GM18909 (cell line): ENCODE results near the gene ORC3.
"Not testable (repeated sequence)": the region's sequence is repeated elsewhere in the genome, so short reads cannot be mapped to it uniquely, and the experiment has no call there.

Experiments used
- ATAC-seq: cut with Tn5 transposase; IDR thresholded peaks from one replicate; pipeline ENCODE4 v1.9.1; 2021; ENCODE audit warnings: mild to moderate bottlenecking; ENCODE audit not compliant: unreplicated experiment, poor library complexity

ORC3 gene

DNA sequence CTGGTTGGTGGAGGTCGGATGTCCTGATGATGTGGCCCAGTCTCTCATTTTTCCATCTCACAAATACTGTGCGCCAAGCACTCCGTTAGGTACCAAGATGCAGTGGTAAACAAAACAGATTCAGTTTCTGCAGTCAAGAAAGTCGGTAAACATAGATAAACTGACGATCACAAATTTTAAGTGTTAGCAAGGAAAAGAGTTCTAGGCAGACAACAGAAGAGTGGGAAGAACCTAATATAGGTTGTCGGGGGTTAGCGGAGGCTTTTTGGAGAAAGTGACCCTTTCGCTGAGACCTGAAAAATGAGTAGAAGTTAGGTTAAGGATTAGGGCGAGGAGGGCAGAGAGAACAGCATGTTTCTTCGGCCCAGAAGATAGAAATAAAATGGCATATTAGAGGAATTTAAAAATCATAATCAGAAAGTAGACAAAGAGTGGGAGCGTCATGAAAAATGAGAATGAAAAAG lies 514 bp downstream of the ORC3 start:
- ATAC-seq, result no peak

DNA sequence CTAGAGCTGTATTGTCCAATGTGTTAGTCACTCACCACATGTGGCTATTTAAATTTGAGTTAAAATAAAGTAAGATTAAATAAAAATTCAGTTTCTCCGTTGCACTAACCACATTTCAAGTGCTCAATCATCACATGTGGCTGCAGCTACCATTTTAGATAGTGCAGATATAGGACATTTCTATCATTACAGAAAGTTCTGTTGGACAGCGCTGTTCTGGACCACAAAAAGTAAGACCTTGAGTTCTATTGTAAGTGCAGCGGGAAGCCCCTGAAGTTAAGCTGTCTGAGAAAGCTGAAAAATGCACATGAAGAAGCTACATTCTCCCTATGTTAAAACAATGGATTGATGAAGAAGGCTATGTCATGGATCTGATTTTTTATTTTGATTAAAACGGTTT lies 1.1 kb downstream of the ORC3 start:
- no peak for ATAC-seq

DNA sequence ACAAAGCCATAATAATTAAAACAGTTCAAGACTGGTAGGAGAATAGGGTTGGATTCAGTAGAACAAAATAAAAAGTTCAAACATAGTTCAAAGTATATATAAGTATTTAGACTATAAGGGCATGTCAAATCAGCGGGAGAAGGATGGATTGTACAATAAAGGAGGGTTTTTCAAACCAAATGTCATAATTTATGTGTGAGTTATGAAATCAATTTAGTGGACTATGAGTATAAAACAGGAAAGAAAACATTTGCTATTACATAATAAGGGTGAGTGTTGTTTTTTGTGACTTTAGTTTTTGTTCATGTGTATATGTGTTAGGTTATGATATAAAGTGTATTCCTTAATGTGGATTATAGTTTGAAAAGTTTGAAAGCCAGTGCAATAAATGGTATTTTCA lies 10.6 kb downstream of the ORC3 start:
- ATAC-seq, result no peak

GRCh38 chr6:87606199-87606598 lies 16.3 kb downstream of the ORC3 start:
- ATAC-seq, result no peak

DNA sequence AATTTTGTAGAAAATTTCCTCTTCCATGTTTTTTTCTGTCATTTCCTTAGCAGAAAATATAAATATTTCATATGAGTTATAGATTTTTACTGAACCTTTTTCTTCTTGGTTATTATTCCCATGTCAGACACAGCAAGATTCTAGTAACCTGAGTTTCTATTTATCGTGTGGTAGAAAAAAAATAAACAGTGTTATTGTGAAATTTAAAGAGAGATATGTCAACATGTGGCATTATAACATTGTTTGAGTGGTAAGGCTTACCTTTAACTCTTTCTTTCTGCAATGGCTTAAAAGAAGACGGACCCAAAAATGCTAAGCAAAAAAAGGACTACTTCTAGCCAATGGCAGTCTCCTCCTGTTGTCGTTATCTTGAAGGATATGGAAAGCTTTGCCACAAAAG lies 18.9 kb downstream of the ORC3 start:
- no peak for ATAC-seq

DNA sequence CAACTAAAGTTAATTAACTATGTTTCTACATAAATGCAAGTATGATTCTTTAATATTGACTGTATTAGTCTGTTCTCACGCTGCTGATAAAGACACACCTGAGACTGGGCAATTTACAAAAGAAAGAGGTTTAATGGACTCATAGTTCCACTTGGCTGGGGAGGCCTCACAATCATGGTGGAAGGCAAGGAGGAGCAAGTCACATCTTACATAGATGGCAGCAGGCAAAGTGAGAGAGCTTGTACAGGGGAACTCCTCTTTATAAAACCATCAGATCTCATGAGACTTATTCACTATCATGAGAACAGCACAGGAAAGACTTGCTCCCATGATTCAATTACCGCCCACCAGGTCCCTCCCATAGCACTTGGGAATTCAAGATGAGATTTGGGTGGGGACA lies 23.1 kb downstream of the ORC3 start:
- ATAC-seq, result not testable (repeated sequence)

- no peak for ATAC-seq
Measured at GRCh38 chr6:87617405-87617804, 27.5 kb downstream of the ORC3 start.

DNA sequence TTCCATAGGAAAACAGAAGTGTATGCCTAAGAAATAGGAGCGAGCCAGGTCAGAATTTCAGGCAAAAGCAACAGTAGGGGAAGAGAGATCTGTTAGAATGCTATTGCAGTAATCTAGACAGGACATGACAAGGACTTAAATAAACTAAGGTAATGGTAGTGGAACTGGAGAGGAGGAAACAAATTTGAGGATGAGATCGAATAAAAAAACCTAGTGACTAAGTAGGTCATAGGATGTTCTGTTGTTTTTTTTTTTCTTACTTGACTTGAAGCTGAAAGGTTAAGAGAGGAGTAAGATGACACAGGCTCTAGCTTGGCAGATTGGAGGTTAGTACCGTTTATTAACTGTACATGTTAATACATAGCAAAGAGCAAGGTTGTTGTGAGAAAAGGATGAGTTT lies 28.6 kb downstream of the ORC3 start:
- ATAC-seq, result no peak

GRCh38 chr6:87623248-87623647 lies 33.3 kb downstream of the ORC3 start:
- no peak for ATAC-seq

DNA sequence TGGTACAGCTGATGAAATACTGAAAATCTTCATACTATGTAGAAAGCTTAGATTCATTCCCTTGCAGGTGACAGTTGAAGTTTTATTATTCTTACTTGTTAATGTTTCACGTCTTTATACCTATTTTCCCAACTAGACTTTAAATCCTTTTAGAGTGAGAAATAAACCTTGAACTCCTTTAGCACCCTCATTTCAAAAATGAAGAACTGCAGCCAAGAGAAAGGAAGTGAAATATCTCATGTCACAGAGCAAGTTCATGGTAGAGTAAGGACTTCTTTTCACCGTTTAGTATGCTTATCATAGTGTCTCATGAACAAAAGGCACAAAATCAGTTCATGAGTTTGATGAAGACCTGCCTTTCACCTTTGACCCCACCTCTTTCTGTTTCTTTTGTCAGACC lies 38.5 kb downstream of the ORC3 start:
- ATAC-seq, result no peak

DNA sequence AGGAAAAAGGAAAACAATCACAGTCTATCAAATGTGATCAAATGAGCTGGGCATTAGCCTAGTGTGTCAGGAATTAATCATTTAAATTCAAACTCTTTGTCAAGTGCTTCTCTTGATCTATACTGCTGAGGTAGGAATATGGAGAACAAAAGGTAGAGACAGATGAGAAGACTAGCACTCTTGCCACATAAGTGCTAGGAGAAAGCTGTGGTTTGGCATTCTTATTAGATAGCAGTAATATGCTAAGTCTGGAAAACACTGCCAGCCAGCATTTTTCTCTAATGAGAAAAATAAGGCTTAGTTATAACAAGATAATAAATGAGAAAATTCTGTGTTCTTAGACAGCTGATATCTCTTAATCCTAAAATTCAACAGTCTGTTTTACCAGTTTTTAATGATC lies 38.9 kb downstream of the ORC3 start:
- ATAC-seq, result no peak

- no peak for ATAC-seq
Measured at GRCh38 chr6:87630746-87631145, 40.8 kb downstream of the ORC3 start.

- ATAC-seq, result no peak
Measured at GRCh38 chr6:87633851-87634250, 43.9 kb downstream of the ORC3 start.

GRCh38 chr6:87636315-87636714 lies 46.4 kb downstream of the ORC3 start:
- no peak for ATAC-seq

DNA sequence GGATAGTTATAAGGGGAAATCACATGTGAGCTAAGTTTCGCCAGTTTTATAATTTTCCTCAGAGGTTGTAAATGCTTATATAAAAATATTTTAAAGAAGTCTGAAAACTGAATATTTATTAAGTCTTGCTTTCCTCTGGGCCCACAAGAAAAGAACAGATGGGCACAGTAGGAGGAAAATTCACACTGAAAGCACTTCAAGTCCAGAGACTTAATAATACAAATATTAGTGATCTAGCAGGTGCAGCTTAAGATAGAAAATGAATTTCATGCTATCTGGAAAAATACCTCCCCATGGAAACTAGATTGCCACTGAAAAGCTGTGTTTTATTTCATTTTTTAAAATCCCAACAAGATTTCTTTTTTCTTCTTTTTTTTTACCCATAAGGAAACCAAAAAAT lies 47.2 kb downstream of the ORC3 start:
- no peak for ATAC-seq

DNA sequence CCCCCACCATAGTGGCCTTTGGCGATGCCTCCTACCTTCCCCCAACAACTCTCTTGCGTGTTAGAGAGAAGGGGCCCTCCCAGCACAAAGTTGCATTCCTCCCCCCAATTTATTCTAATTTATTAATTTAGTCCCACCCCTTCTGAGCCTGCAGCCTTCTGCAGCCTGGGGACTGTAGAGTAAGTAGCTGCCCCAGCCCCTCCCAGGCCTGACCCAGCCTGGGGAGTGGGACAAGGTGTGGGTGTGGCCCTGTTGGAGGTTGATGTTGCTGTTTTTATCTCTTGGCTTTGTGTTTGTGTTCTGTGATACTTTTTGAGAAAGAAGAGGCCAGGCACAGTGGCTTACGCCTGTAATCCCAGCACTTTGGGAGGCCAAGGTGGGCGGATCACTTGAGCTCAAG lies 49.4 kb downstream of the ORC3 start:
- ATAC-seq, result no peak

DNA sequence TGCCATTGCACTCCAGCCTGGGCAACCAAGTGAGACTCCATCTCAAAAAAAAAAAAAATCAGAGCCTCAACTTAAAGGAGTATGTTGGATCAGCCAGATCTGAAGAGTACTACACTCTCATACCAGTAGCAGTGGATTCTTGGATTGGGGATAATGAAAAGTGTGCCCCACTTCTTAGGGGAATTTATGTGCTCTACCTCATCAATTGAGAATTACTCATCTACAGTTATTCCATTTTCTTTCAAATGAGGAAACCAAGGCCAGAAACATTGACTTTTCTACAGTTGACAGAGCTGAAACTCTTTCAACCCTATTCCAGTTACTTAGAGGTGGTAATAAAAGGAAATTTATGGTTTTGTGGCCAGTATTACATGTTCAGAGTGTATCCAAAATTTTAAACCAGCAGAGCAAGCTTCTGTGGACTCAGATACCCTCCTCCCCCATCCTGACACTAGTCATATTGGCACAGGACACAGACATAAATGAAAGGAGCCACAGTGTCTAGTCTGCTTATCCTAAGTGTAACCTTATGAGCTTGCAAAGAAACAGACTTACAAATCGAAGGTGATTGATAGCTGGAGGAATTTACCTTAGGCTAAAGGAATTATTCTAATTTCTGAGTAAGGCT lies 51.2 kb downstream of the ORC3 start:
- no peak for ATAC-seq

DNA sequence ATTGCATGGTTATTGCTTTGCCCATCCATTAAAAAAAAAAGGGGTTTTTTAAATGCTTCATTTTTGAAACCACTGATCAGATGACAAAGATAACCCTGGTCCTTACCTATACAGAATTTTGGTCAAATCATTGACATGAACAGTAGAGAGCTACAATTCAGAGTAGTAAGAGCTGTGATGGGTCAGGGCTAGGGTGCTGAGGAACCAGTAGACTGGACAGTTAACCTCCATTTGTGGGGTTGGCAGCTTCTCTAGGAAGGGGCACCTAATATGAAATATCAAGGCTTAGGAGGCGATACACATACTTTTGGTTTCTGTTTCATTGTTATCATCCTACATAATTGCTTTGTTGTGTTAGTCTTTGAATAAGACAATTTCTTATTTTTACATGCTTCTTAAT lies 55.1 kb downstream of the ORC3 start:
- peak; percentile 59 for ATAC-seq

GRCh38 chr6:87653074-87653962 lies 63.4 kb downstream of the ORC3 start:
- ATAC-seq, result no peak

- ATAC-seq, result no peak
Measured at GRCh38 chr6:87654122-87654521, 64.2 kb downstream of the ORC3 start.

GRCh38 chr6:87654875-87655454 lies 65.0 kb downstream of the ORC3 start:
- no peak for ATAC-seq
